BLaER1 treated with 17β-estradiol and CSF1 and Interleukin-3, amounts not matched to agents 10 nM and 100 nM (cell line): ENCODE measurements around the gene AUTS2.

Experiments
- H3K27ac ChIP-seq, 11 experiments: shearing (Covaris generic); formaldehyde crosslinking; 2 replicates each; pipeline ENCODE4 v1.8.1; 2022
- H3K27me3 ChIP-seq, 11 experiments: shearing (Covaris generic); formaldehyde crosslinking; 2 replicates each; pipeline ENCODE4 v1.8.1; 2022
- H3K36me3 ChIP-seq, 11 experiments: shearing (Covaris generic); formaldehyde crosslinking; 2 replicates each; pipeline ENCODE4 v1.8.1; 2022
- H3K4me1 ChIP-seq, 10 experiments: shearing (Covaris generic); formaldehyde crosslinking; 2 replicates each; pipeline ENCODE4 v1.8.1; 2022
- H3K4me2 ChIP-seq, 11 experiments: shearing (Covaris generic); formaldehyde crosslinking; 2 replicates each; pipeline ENCODE4 v1.8.1; 2022
- H3K4me3 ChIP-seq, 10 experiments: shearing (Covaris generic); formaldehyde crosslinking; 2 replicates each; pipeline ENCODE4 v1.8.1; 2022
- H3K9ac ChIP-seq, 11 experiments: shearing (Covaris generic); formaldehyde crosslinking; 2 replicates each; pipeline ENCODE4 v1.8.1; 2022
- H3K9me3 ChIP-seq, 11 experiments: shearing (Covaris generic); formaldehyde crosslinking; replicated peaks in 1 of 11; 2 replicates each; pipeline ENCODE4 v1.8.1; 2022
- H4K20me1 ChIP-seq, 11 experiments: shearing (Covaris generic); formaldehyde crosslinking; 2 replicates each; pipeline ENCODE4 v1.8.1; 2022
- Cebpa-rat ChIP-seq, 11 experiments: shearing (Covaris generic); IDR thresholded peaks; 2 replicates each; pipeline ENCODE4 v1.8.1; 2022

The AUTS2 gene

GRCh38 chr7:70693321-70693685 lies 1095.0 kb downstream of the AUTS2 start:
- H3K27me3 ChIP-seq: peaks cover 0 to 4% (median 0%) of the 10 kb centered on the region in 11 experiments; a peak in 1 of 22 replicates
- H3K4me1 ChIP-seq: peaks cover 23 to 47% (median 41%) of the 10 kb centered on the region in 10 experiments
- peak overlapping the region; percentile 77 to 99 (median 96); a peak in 19 of 20 replicates for H3K4me3 ChIP-seq
- H4K20me1 ChIP-seq: peaks cover 0 to 44% (median 20%) of the 10 kb centered on the region in 11 experiments; a peak in 15 of 22 replicates
- peak overlapping the region; percentile 86 to 100 (median 98); a peak in 20 of 22 replicates for H3K9ac ChIP-seq
- no peak for TF ChIP-seq Cebpa-rat (IDR thresholded peaks at IDR 0.05)
- H3K36me3 ChIP-seq: no peaks in the 10 kb centered on the region; a peak in 4 of 22 replicates
- H3K9me3 ChIP-seq: no peaks in the 10 kb centered on the region
- H3K27ac ChIP-seq: peak overlapping the region in 9 of 11 experiments; percentile 63 to 99 (median 97); a peak in 18 of 22 replicates
- peak overlapping the region; percentile 82 to 97 (median 91) for H3K4me2 ChIP-seq

GRCh38 chr7:70693686-70694433 lies 1095.6 kb downstream of the AUTS2 start:
- Histone ChIP-seq H3K36me3 (peaks cover 0 to 5% (median 5%) of the 10 kb centered on the region in 11 experiments; a peak in 13 of 22 replicates), H3K4me3 (peak overlapping the region; percentile 77 to 99 (median 96)), H3K27ac (peak overlapping the region; percentile 57 to 99 (median 97); a peak in 21 of 22 replicates), H3K9ac (peak overlapping the region; percentile 86 to 100 (median 98)), H3K4me1 (peaks cover 23 to 53% (median 46%) of the 10 kb centered on the region in 10 experiments), H3K4me2 (peak overlapping the region; percentile 82 to 97 (median 91)), H3K27me3 (peaks cover 0 to 4% (median 0%) of the 10 kb centered on the region in 11 experiments; a peak in 1 of 22 replicates), H4K20me1 (peaks cover 0 to 49% (median 26%) of the 10 kb centered on the region in 11 experiments; a peak in 17 of 22 replicates), H3K9me3 (no peaks in the 10 kb centered on the region)
- TF ChIP-seq Cebpa-rat (IDR thresholded peaks at IDR 0.05): peak in 10 of 11 experiments; percentile 13 to 92 (median 72); a peak in 15 of 22 replicates

DNA sequence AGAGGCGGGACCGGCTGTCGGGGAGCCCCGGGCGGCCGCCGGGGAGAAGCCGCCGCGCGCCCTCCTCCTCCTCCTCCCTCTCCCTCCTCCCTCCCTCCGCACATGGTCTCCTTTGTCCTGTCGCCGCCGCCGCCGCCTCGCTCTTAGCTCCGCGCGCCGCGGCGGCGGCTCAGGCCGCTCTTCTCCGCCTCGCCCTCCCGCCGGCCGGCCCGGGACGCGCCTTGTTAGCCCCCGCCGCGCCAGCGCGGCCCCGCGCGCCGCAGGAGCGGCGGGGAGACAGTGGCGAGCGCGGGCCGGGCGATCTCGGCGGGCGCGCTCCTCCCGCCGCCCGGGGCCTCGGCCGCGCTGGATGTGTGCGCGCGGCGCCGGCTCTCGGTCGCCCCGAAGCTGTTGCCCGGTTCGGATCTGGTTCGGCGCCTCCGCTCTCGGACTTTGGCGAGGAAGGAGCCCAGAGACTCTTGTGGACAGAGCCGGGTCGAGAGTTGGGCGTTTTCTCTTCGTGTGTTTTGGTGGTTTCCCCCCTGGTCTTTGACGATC lies 1096.2 kb downstream of the AUTS2 start:
- Histone ChIP-seq H3K27ac (peak overlapping the region; percentile 57 to 99 (median 97)), H3K9me3 (no peaks in the 10 kb centered on the region), H3K4me3 (peak overlapping the region; percentile 77 to 99 (median 96)), H3K36me3 (peaks cover 0 to 12% (median 11%) of the 10 kb centered on the region in 11 experiments; a peak in 14 of 22 replicates), H3K9ac (peak overlapping the region; percentile 86 to 100 (median 98)), H3K27me3 (peaks cover 0 to 4% (median 0%) of the 10 kb centered on the region in 11 experiments; a peak in 1 of 22 replicates), H3K4me1 (peaks cover 23 to 59% (median 53%) of the 10 kb centered on the region in 10 experiments), H3K4me2 (peak overlapping the region; percentile 82 to 97 (median 91)), H4K20me1 (peaks cover 0 to 56% (median 32%) of the 10 kb centered on the region in 11 experiments; a peak in 17 of 22 replicates)
- no peak for TF ChIP-seq Cebpa-rat (IDR thresholded peaks at IDR 0.05)

DNA sequence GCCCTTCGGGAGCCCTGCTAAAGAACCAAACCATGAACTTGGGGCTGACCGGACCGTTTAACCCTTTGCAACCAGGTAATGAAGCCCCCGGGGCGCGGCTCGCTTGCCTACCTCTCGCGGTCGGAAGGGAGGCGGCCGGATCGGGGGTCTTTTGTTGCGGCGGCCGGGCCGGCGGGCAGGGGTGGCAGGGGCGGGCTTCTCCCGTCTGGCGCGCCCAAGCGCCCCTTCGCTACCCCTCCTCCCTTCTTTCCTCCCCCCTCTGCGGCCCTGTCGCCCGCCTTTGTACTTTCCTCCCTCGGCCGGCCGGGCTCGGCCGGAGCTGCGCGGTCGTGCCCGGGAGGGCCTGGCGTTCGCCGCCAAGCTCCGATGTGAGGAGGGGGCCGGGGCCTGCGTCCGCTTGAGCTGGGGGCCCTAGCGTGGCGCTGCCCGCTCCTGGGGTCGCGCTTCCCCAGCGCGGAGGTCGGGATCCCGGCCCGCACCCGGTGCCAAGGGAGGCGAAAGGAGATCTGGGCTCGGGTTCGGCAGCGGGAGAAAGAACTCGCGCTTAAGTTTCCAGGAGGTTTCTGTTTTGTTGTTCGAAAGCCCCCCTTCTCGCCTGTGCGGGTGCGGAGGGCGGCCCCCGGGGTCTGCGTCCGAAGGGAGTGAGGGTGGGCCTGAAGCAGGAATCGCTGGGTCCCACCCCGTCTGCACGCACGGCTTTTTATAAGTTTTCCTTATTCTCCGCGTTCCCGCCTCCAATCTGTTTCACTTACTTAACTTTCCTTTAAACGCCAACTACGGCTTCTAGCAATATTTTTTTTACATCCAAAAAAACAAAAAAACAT lies 1096.9 kb downstream of the AUTS2 start:
- H3K4me2 ChIP-seq: peak overlapping the region; percentile 82 to 97 (median 91)

DNA sequence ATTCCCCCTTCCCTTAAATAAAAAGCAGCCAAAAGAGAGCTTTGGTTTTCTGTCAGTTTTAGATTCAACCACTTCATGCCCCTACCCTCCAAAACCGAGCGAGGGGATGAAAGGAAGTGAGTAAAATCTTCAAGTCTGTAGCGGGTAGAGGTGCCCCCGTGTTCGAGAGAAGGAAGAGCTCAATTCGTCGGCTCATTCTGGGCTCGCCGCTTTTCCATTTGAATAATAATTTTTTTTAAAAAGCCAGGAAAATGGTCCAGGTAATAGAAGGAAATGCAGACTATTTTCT lies 1097.5 kb downstream of the AUTS2 start:
- H4K20me1 ChIP-seq: peaks cover 0 to 68% (median 45%) of the 10 kb centered on the region in 11 experiments; a peak in 18 of 22 replicates
- no peaks in the 10 kb centered on the region for H3K9me3 ChIP-seq
- peaks cover 0 to 4% (median 0%) of the 10 kb centered on the region in 11 experiments; a peak in 1 of 22 replicates for H3K27me3 ChIP-seq
- peaks cover 0 to 24% (median 23%) of the 10 kb centered on the region in 11 experiments; a peak in 15 of 22 replicates for H3K36me3 ChIP-seq
- peak overlapping the region; percentile 82 to 97 (median 91) for H3K4me2 ChIP-seq
- peak overlapping the region; percentile 86 to 100 (median 98) for H3K9ac ChIP-seq
- peaks cover 31 to 62% (median 54%) of the 10 kb centered on the region in 10 experiments for H3K4me1 ChIP-seq
- peak overlapping the region; percentile 77 to 99 (median 96) for H3K4me3 ChIP-seq
- no peak for TF ChIP-seq Cebpa-rat (IDR thresholded peaks at IDR 0.05)
- peak overlapping the region; percentile 57 to 99 (median 97); a peak in 20 of 22 replicates for H3K27ac ChIP-seq

More for the DNA sequence above, 1096.9 kb downstream of the AUTS2 start:
- H3K9ac ChIP-seq: peak overlapping the region; percentile 86 to 100 (median 98)
- peaks cover 0 to 19% (median 18%) of the 10 kb centered on the region in 11 experiments; a peak in 15 of 22 replicates for H3K36me3 ChIP-seq
- H3K27me3 ChIP-seq: peaks cover 0 to 4% (median 0%) of the 10 kb centered on the region in 11 experiments; a peak in 1 of 22 replicates
- H3K4me1 ChIP-seq: peaks cover 30 to 61% (median 54%) of the 10 kb centered on the region in 10 experiments
- H3K4me3 ChIP-seq: peak overlapping the region; percentile 77 to 99 (median 96)
- H3K9me3 ChIP-seq: no peaks in the 10 kb centered on the region
- peaks cover 0 to 62% (median 39%) of the 10 kb centered on the region in 11 experiments; a peak in 18 of 22 replicates for H4K20me1 ChIP-seq
- H3K27ac ChIP-seq: peak overlapping the region; percentile 57 to 99 (median 97)
- TF ChIP-seq Cebpa-rat (IDR thresholded peaks at IDR 0.05): no peak

DNA sequence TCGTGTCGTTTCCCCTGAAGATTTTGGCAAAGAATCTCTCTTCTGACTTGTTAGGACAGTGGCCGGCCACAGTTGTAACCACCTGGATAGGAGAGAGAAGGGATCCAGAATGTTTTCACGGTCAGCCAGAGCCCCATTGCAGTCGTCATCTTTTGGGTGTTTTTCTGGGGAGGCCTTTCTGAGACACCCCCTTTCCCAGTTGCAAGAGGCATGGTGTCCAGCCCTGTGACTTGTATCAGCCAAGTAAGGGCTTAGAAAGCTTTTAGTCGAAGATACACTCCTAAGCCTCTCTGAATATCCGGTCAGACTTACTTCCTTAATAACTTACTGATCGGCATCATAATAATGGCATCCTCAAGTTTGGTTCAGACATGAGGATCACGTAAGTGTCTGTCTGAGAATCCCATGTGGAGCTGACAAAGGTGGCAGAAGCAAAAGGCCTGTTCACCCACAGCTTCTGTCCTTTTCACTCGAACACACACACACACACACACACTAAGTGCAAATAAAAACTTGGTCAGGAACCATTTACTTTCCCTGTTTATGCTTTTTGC lies 1098.0 kb downstream of the AUTS2 start:
- H3K4me3 ChIP-seq: peak overlapping the region; percentile 77 to 99 (median 96)
- H4K20me1 ChIP-seq: peaks cover 0 to 73% (median 50%) of the 10 kb centered on the region in 11 experiments; a peak in 18 of 22 replicates
- H3K36me3 ChIP-seq: peaks cover 0 to 30% (median 28%) of the 10 kb centered on the region in 11 experiments; a peak in 15 of 22 replicates
- peak overlapping the region in 10 of 11 experiments; percentile 7 to 99 (median 97); a peak in 19 of 22 replicates for H3K27ac ChIP-seq
- H3K4me1 ChIP-seq: peaks cover 31 to 67% (median 59%) of the 10 kb centered on the region in 10 experiments
- no peaks in the 10 kb centered on the region for H3K9me3 ChIP-seq
- peak overlapping the region; percentile 82 to 97 (median 91) for H3K4me2 ChIP-seq
- peaks cover 0 to 4% (median 0%) of the 10 kb centered on the region in 11 experiments; a peak in 1 of 22 replicates for H3K27me3 ChIP-seq
- H3K9ac ChIP-seq: peak overlapping the region; percentile 86 to 100 (median 98); a peak in 21 of 22 replicates
- TF ChIP-seq Cebpa-rat (IDR thresholded peaks at IDR 0.05): no peak

- H3K9me3 ChIP-seq: no peaks in the 10 kb centered on the region
- H3K27ac ChIP-seq: peak overlapping the region in 3 of 11 experiments; percentile 15 to 99 (median 99); a peak in 1 of 22 replicates
- peaks cover 0 to 1% (median 0%) of the 10 kb centered on the region in 11 experiments; a peak in 1 of 22 replicates for H3K27me3 ChIP-seq
- peaks cover 0 to 50% (median 49%) of the 10 kb centered on the region in 11 experiments; a peak in 17 of 22 replicates for H3K36me3 ChIP-seq
- peak overlapping the region in 6 of 10 experiments; percentile 96 to 99 (median 98); a peak in 9 of 20 replicates for H3K4me3 ChIP-seq
- H3K4me2 ChIP-seq: peak overlapping the region; percentile 39 to 95 (median 90); a peak in 21 of 22 replicates
- H3K4me1 ChIP-seq: peaks cover 38 to 72% (median 67%) of the 10 kb centered on the region in 10 experiments
- H4K20me1 ChIP-seq: peaks cover 0 to 94% (median 71%) of the 10 kb centered on the region in 11 experiments; a peak in 17 of 22 replicates
- TF ChIP-seq Cebpa-rat (IDR thresholded peaks at IDR 0.05): no peak
- peak overlapping the region in 7 of 11 experiments; percentile 96 to 100 (median 99); a peak in 10 of 22 replicates for H3K9ac ChIP-seq
Measured at GRCh38 chr7:70698219-70698832, 1100.1 kb downstream of the AUTS2 start.
